GM19467 (cell line): ENCODE data around the gene SEPTIN3.

Experiments used
- ATAC-seq: cut with Tn5 transposase; IDR thresholded peaks from one replicate; pipeline ENCODE4 v1.9.1; 2021; ENCODE audit warnings: mild to moderate bottlenecking, moderate library complexity; ENCODE audit not compliant: unreplicated experiment

Gene SEPTIN3

GRCh38 chr22:42013385-42013784 lies 44.1 kb downstream of the SEPTIN3 start:
- ATAC-seq = no peak

- ATAC-seq = no peak
Measured at GRCh38 chr22:42016111-42016510, 46.9 kb downstream of the SEPTIN3 start.

- ATAC-seq = no peak
Measured at GRCh38 chr22:42018224-42018623, 49.0 kb downstream of the SEPTIN3 start.
